Activated CD8-positive, alpha-beta T cell treated with anti-CD3 and anti-CD28 coated beads for 36 hours (primary cell): ENCODE results near the gene ITPR2. TPM values are rescaled to one million over a fixed set of nuclear protein-coding genes. Genes with fewer than 3 reads are reported as not detected.
"Not testable (repeated sequence)": the region's sequence is repeated elsewhere in the genome, so short reads cannot be mapped to it uniquely, and the experiment has no call there.

Experiments used
- ATAC-seq: fragments of 200-7000 bp; cut with Tn5 transposase; one replicate; pipeline ENCODE4 v1.10.0; 2021; ENCODE audit warnings: mild to moderate bottlenecking, moderate library complexity
- CTCF ChIA-PET: fragments of 350-600 bp; sonication (Branson Sonifier 250); formaldehyde crosslinking; loops from one replicate; lab custom pipeline; 2021; ENCODE audit warnings: antibody characterized with exemption; lab: Charles Lee
- POLR2A ChIA-PET: fragments of 350-600 bp; sonication (Branson Sonifier 250); formaldehyde crosslinking; loops from one replicate; lab custom pipeline; 2021; ENCODE audit warnings: antibody characterized with exemption; lab: Charles Lee
- DNase-seq: peaks from one replicate; pipeline ENCODE4 v3.0.0-alpha.2; 2020
- H3K27ac Mint-ChIP-seq: one replicate; pipeline ENCODE4 v1.8.0; 2021; ENCODE audit warnings: mild to moderate bottlenecking, mixed read lengths
- H3K27me3 Mint-ChIP-seq: one replicate; pipeline ENCODE4 v1.8.0; 2021; ENCODE audit warnings: mixed read lengths
- H3K36me3 Mint-ChIP-seq: one replicate; pipeline ENCODE4 v1.8.0; 2021; ENCODE audit warnings: low read depth, mixed read lengths
- H3K4me1 Mint-ChIP-seq: one replicate; pipeline ENCODE4 v1.8.0; 2021; ENCODE audit warnings: low read depth, mixed read lengths
- H3K4me3 Mint-ChIP-seq: one replicate; pipeline ENCODE4 v1.8.0; 2021; ENCODE audit warnings: mild to moderate bottlenecking, moderate library complexity, mixed read lengths
- H3K9me3 Mint-ChIP-seq: one replicate; pipeline ENCODE4 v1.8.0; 2021; ENCODE audit warnings: mixed read lengths
- CTCF ChIP-seq: fragments of 200-600 bp; IDR thresholded peaks from one replicate; pipeline ENCODE4 v1.8.0; 2022; ENCODE audit warnings: antibody characterized with exemption, mild to moderate bottlenecking
- intact Hi-C: fragments of 100-400 bp; cut with micrococcal nuclease; formaldehyde crosslinking; loops from one replicate; pipeline ENCODE4 v1.10.0; 2022
- total RNA-seq, 2 experiments: library from RNA; stranded (reverse); gene quantifications; one replicate each; pipeline ENCODE4 v1.2.3, GENCODE V29; 2021

ITPR2 gene
- total RNA-seq, 2 experiments from 2014 or later = 38.9 to 41.2 TPM

- H3K4me1 Mint-ChIP-seq = no peaks in the 10 kb centered on the region
- TF ChIP-seq CTCF = no peak
- no peaks in the 10 kb centered on the region for H3K9me3 Mint-ChIP-seq
- H3K27me3 Mint-ChIP-seq = no peaks in the 10 kb centered on the region
- ChIA-PET POLR2A (no interaction called here), CTCF (interaction anchor here (1.0 to 1.5 kb wide), 2 partner anchors 10 to 18 kb away, joined by 4 read pairs; no protein-coding TSS in a partner anchor)
- H3K36me3 Mint-ChIP-seq = peaks cover 26% of the 10 kb centered on the region
- no peak overlapping the region for H3K4me3 Mint-ChIP-seq
- no peak for ATAC-seq
- intact Hi-C loops = no loop called here
- no peak for DNase-seq
- H3K27ac Mint-ChIP-seq = no peak overlapping the region
These were observed 149.6 kb downstream of the ITPR2 start for GRCh38 chr12:26683443-26683842.

GRCh38 chr12:26680727-26681455, 152.1 kb downstream of the ITPR2 start:
- no peaks in the 10 kb centered on the region for H3K4me1 Mint-ChIP-seq
- intact Hi-C loops = no loop called here
- no peaks in the 10 kb centered on the region for H3K9me3 Mint-ChIP-seq
- POLR2A ChIA-PET = no interaction called here
- no peak for DNase-seq
- no peak overlapping the region for H3K27ac Mint-ChIP-seq
- CTCF ChIA-PET = interaction anchor here (0.8 to 1.7 kb wide), 4 partner anchors 12 to 185 kb away, joined by 3 to 5 read pairs (median 4); no protein-coding TSS in a partner anchor
- H3K4me3 Mint-ChIP-seq = no peak overlapping the region
- H3K36me3 Mint-ChIP-seq = peaks cover 19% of the 10 kb centered on the region
- TF ChIP-seq CTCF = no peak
- no peak for ATAC-seq
- no peaks in the 10 kb centered on the region for H3K27me3 Mint-ChIP-seq

GRCh38 chr12:26678697-26679660, 154.0 kb downstream of the ITPR2 start:
- no peak for DNase-seq
- POLR2A ChIA-PET = no interaction called here
- Mint-ChIP-seq H3K9me3 (no peaks in the 10 kb centered on the region), H3K4me1 (no peaks in the 10 kb centered on the region), H3K27ac (no peak overlapping the region), H3K36me3 (peaks cover 10% of the 10 kb centered on the region), H3K4me3 (no peak overlapping the region), H3K27me3 (no peaks in the 10 kb centered on the region)
- no peak for ATAC-seq
- intact Hi-C loops = no loop called here
- no peak for TF ChIP-seq CTCF
- CTCF ChIA-PET = no interaction called here

- peaks cover 11% of the 10 kb centered on the region for H3K36me3 Mint-ChIP-seq
- DNase-seq, intact Hi-C loops, H3K9me3 Mint-ChIP-seq, H3K4me1 Mint-ChIP-seq, POLR2A ChIA-PET, H3K27ac Mint-ChIP-seq, H3K4me3 Mint-ChIP-seq, ATAC-seq, H3K27me3 Mint-ChIP-seq, CTCF ChIA-PET: not testable (repeated sequence)
These were observed 161.5 kb downstream of the ITPR2 start for GRCh38 chr12:26671487-26671886.

GRCh38 chr12:26668847-26669246, 164.1 kb downstream of the ITPR2 start:
- Mint-ChIP-seq H3K9me3 (no peaks in the 10 kb centered on the region), H3K4me1 (no peaks in the 10 kb centered on the region), H3K4me3 (no peak overlapping the region), H3K36me3 (peaks cover 13% of the 10 kb centered on the region), H3K27ac (no peak overlapping the region), H3K27me3 (no peaks in the 10 kb centered on the region)
- intact Hi-C loops = no loop called here
- DNase-seq (no peak), ATAC-seq (no peak)
- CTCF ChIA-PET = no interaction called here
- POLR2A ChIA-PET = no interaction called here
- no peak for TF ChIP-seq CTCF
